GM13977 (cell line): ENCODE data around the gene ODF2L.

Experiments
- DNase-seq: peaks from one replicate; pipeline ENCODE4 v3.0.0; 2012; ENCODE audit warnings: low spot score
- CTCF ChIP-seq: IDR thresholded peaks from 2 replicates; pipeline ENCODE4 v1.5.1; 2012; ENCODE audit warnings: mild to moderate bottlenecking, control low read depth; ENCODE audit not compliant: insufficient read depth; ENCODE audit errors: extremely low read depth, missing control alignments
- in situ Hi-C: fragments of 300-500 bp; cut with MboI; formaldehyde crosslinking; loops from one replicate; pipeline ENCODE4 v1.12.0; 2022; ENCODE audit warnings: low sequenced_read_pairs, low pct_unique_long_range_greater_than_20kb, mixed read lengths, inconsistent platforms; ENCODE audit not compliant: unreplicated experiment

Gene ODF2L

GRCh38 chr1:86434059-86434458 is 37.9 kb upstream of the ODF2L start:
- DNase-seq, result no peak
- in situ Hi-C loops, result no loop called here
- no peak for TF ChIP-seq CTCF

DNA sequence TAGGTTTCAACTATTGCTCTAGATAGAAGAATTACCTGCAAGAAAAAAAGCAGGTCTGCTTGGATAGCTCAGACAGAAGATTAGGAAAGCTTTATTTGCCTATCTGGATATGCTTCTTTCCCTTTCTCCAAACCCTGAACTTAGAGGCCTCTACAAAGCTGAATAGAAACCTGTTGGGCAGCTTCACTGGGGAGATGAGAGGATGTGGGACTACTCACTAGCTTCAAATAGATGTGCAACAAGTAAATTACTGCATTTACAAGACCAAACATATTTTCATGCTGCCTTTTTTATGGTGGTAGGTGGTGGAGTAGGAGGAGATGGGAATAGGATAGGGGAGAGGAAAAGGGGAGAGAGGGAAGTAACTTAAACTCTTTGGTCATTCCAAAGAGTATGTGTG is 34.3 kb upstream of the ODF2L start:
- TF ChIP-seq CTCF, result no peak
- in situ Hi-C loops, result no loop called here
- no peak for DNase-seq

DNA sequence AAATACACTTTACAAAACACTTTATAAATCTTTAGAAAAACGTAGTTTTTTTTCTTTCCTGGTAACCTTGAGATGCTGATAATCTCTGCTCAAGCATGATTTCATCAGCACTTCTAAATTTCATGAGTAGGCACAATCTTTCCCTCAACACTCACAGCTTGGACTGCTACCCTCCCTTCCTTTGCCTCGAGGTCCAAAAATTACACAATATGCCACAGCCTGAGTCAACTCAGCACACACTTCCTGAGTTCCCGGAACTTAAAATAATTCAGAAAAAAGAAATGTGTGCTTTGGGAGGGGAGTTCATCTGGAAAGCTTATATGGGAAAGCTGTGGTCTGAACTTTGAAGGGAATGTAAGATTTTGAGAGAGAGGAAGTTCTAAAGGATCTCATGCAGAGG is 33.7 kb upstream of the ODF2L start:
- in situ Hi-C loops, result no loop called here
- DNase-seq, result no peak
- no peak for TF ChIP-seq CTCF

- in situ Hi-C loops, result no loop called here
- DNase-seq, result no peak
- no peak for TF ChIP-seq CTCF
These were observed 33.1 kb upstream of the ODF2L start for GRCh38 chr1:86429122-86429725.

DNA sequence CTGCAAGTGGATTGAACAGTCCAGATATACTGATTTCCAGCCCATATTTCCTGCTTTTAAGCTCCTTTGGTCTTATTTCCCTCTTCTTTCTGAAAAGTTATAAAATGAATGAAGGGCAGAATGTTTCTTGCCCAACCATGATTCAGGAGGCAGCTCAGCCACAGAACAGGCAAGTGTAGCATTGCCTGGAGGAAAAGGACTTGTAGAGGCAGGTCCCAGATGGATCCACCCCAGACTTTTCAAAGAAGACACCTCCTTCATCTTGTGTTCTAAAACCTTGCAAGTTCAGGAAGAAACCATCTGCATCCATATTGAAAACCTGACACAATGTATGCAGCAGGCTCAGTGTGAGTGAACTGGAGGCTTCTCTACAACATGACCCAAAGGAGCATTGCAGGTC is 27.8 kb upstream of the ODF2L start, which contains the start of gene CLCA2:
CLCA2 (plus strand) TSS at position 299 of the 400 bp plus-strand sequence; CDS start at position 376, 77 bp downstream.
- TF ChIP-seq CTCF, result no peak
- no peak for DNase-seq
- in situ Hi-C loops, result no loop called here

GRCh38 chr1:86423473-86423872 is 27.4 kb upstream of the ODF2L start:
- no peak for DNase-seq
- in situ Hi-C loops, result no loop called here
- TF ChIP-seq CTCF, result no peak

DNA sequence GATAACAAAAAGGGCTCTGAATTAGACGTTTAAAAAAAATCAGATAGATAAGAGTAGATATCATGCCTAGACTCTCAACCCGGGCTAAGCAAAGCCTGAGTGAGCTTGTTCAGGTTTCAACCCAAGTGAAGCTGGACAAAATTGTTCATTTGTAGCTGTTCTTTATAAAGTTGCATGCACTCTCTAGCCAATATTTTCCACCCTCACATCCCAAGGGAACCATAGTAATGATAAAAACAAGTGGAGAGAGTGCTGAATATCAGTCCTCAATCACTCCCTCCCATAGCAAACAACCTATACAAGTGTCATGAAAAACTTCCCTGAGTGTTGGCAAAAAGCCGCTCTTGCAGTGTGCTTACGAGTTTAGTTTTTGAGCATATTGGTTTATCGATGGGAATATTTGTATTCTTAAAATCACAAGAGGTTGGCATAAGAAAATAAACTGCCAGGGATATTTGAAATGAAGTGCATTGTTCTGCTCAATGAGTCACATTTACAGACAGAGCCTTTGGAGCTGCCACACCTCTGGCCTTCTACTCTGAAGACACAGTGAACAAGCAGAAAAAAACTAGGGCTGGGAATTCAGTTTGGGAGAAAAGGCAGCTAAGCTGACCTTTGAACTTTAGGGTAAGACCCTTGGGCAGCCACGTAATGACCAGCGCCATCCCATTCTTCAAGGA is 25.6 kb upstream of the ODF2L start:
- no peak for TF ChIP-seq CTCF
- DNase-seq, result no peak
- in situ Hi-C loops, result no loop called here
